ENCODE results near the gene USP32.

The USP32 gene

DNA sequence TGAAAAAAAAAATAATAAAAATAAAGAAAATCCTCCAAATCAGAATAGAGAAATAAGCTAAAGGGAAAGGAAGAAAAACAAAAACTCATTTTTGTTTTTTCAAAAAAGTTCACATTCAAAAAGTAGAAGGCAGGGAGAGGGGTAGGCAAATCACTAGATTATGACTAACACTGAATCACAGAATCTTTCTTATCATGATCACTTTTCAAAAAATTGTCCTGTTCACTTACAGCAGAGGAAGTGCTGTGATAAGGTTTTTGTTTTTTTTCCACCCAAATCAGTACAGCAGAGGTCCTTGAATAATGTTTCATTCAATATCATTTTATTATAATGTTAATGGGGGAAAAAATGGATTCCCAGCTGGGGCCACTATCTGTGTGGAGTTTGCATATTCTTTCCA is 135.8 kb downstream of the USP32 start:
- Histone ChIP-seq H3K79me2 (no peaks in the 10 kb centered on the region), H3K36me3 (ENCODE audit: control insufficient read depth, insufficient read depth, low read length) (no peaks in the 10 kb centered on the region), H3K9ac (no peak overlapping the region), H2AFZ (no peak overlapping the region), H3K4me2 (ENCODE audit: low read length) (no peak overlapping the region), H3K9me3 (ENCODE audit: control insufficient read depth, low read length) (no peaks in the 10 kb centered on the region), H3K27me3 (ENCODE audit: control insufficient read depth, insufficient read depth, low read length) (no peaks in the 10 kb centered on the region), H3K27ac (no peak overlapping the region), H3K4me1 (no peaks in the 10 kb centered on the region), H3K4me3 (ENCODE audit: low read depth, low read length) (no peak overlapping the region)
- TF ChIP-seq, protein P1, sequence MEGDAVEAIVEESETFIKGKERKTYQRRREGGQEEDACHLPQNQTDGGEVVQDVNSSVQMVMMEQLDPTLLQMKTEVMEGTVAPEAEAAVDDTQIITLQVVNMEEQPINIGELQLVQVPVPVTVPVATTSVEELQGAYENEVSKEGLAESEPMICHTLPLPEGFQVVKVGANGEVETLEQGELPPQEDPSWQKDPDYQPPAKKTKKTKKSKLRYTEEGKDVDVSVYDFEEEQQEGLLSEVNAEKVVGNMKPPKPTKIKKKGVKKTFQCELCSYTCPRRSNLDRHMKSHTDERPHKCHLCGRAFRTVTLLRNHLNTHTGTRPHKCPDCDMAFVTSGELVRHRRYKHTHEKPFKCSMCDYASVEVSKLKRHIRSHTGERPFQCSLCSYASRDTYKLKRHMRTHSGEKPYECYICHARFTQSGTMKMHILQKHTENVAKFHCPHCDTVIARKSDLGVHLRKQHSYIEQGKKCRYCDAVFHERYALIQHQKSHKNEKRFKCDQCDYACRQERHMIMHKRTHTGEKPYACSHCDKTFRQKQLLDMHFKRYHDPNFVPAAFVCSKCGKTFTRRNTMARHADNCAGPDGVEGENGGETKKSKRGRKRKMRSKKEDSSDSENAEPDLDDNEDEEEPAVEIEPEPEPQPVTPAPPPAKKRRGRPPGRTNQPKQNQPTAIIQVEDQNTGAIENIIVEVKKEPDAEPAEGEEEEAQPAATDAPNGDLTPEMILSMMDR (IDR thresholded peaks at IDR 0.05), result no peak

DNA sequence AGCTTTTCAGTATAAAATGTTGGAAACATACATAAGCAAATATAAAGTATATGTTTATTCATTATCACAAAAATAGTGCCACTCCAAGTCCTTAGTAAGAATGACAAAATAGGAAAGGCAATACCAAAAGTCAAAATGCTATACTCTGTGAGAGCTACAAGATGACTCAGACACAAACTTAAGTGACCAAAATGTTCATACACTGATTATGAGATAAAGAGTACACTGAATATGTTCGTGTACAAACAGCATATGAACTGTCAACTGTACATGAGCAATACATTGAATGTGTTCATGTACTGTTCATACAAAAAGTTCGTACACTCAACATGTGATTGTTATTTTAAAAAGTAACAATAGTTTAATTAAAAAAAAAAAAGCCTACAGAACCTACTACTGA is 138.9 kb downstream of the USP32 start:
- Histone ChIP-seq H2AFZ (no peak overlapping the region), H3K36me3 (ENCODE audit: control insufficient read depth, insufficient read depth, low read length) (no peaks in the 10 kb centered on the region), H3K9ac (no peak overlapping the region), H3K4me2 (ENCODE audit: low read length) (no peak overlapping the region), H3K4me3 (ENCODE audit: low read depth, low read length) (no peak overlapping the region), H3K79me2 (no peaks in the 10 kb centered on the region), H3K27ac (no peak overlapping the region), H3K27me3 (ENCODE audit: control insufficient read depth, insufficient read depth, low read length) (no peaks in the 10 kb centered on the region), H3K9me3 (ENCODE audit: control insufficient read depth, low read length) (no peaks in the 10 kb centered on the region), H3K4me1 (no peaks in the 10 kb centered on the region)
- TF ChIP-seq, protein P1 (IDR thresholded peaks at IDR 0.05), result no peak

DNA sequence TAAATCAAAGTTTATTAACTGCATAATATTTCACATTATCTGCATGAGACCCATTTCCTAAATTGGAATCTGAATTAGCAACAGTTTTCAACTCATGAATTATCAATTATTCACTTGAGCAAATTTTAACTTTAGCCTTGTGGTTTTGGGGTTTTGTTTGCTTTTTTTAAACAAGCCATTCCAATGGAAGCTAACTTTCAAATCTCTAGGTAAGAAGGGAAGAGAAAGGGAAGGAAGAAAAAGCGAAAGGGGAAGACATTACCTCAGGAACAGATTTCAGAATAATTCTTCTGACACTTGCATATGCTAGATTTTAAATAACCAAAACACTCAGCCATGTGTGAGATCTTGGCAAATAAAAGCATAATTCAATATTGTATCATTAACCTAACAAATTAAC is 139.5 kb downstream of the USP32 start:
- Histone ChIP-seq H3K4me2 (ENCODE audit: low read length) (no peak overlapping the region), H3K27ac (no peak overlapping the region), H3K4me1 (no peaks in the 10 kb centered on the region), H3K79me2 (no peaks in the 10 kb centered on the region), H2AFZ (no peak overlapping the region), H3K9ac (no peak overlapping the region), H3K4me3 (ENCODE audit: low read depth, low read length) (no peak overlapping the region), H3K27me3 (ENCODE audit: control insufficient read depth, insufficient read depth, low read length) (no peaks in the 10 kb centered on the region), H3K9me3 (ENCODE audit: control insufficient read depth, low read length) (no peaks in the 10 kb centered on the region), H3K36me3 (ENCODE audit: control insufficient read depth, insufficient read depth, low read length) (no peaks in the 10 kb centered on the region)
- TF ChIP-seq, protein P1 (IDR thresholded peaks at IDR 0.05), result no peak

DNA sequence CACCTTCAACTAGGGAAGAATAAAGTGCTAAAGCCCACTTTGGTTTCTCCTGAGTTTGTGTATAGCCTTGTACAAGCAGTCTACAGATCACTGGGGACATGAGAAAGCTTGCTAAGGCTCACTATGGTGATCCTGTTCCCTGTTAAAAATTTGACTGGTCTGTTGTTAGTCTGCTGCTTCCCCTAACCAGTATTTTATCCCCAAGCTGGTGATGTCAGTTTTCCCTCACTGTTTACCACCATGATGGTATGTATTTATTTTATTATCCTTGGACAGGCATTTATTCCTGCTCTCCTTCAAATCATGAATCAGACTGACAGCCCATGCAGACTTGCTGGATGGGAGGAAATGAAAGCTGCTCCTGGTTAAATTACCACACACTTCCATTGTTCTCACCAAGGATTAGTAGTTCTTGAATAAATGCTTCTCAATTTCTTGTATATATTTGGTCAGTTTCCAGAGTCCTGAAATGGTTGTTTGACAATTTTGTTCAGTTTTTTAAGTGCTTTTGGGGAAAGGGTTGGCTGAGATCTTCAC is 142.6 kb downstream of the USP32 start:
- Histone ChIP-seq H3K27ac (no peak overlapping the region), H2AFZ (no peak overlapping the region), H3K4me2 (ENCODE audit: low read length) (no peak overlapping the region), H3K9ac (no peak overlapping the region), H3K27me3 (ENCODE audit: control insufficient read depth, insufficient read depth, low read length) (no peaks in the 10 kb centered on the region), H3K79me2 (no peaks in the 10 kb centered on the region), H3K36me3 (ENCODE audit: control insufficient read depth, insufficient read depth, low read length) (no peaks in the 10 kb centered on the region), H3K4me1 (no peaks in the 10 kb centered on the region), H3K9me3 (ENCODE audit: control insufficient read depth, low read length) (no peaks in the 10 kb centered on the region), H3K4me3 (ENCODE audit: low read depth, low read length) (no peak overlapping the region)
- TF ChIP-seq, protein P1 (IDR thresholded peaks at IDR 0.05), result no peak

DNA sequence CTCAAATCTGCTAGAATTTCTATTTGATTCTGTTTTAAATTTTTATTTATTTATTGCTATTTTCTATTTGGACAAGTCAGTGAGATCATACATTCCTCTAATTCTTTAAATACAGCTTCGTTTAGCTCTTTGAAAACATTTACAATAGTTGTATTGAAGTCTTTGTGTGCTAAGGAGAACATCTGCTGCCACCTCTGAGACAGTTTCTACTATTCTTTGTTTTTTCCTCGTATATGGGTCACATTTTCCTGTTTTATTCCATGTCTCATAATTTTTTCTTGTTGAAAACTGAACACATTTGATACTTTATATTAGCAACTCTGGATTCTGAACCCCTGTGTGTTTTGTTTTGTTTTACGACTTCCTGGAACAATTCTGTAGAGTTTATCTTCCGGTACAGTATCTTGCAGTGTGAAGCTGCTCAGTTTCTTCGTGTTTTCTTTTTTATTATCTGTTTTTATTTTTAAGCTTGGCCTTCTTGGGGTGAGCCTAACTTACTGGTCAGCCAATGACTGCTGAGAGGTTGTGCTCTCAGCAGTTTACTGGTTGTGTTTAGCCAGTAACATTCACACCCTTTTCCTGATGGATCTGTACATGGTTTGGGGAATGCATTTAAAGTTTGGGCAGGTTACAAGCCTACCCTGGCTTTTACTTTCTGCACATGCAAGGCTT is 143.2 kb downstream of the USP32 start:
- no peaks in the 10 kb centered on the region for H3K4me1 ChIP-seq
- no peaks in the 10 kb centered on the region for H3K36me3 ChIP-seq (ENCODE audit: control insufficient read depth, insufficient read depth, low read length)
- H3K27me3 ChIP-seq (ENCODE audit: control insufficient read depth, insufficient read depth, low read length), result no peaks in the 10 kb centered on the region
- H3K9me3 ChIP-seq (ENCODE audit: control insufficient read depth, low read length), result no peaks in the 10 kb centered on the region
- TF ChIP-seq, protein P1 (IDR thresholded peaks at IDR 0.05), result no peak
- H3K79me2 ChIP-seq, result no peaks in the 10 kb centered on the region
- no peak overlapping the region for H3K9ac ChIP-seq
- no peak overlapping the region for H3K4me3 ChIP-seq (ENCODE audit: low read depth, low read length)
- no peak overlapping the region for H2AFZ ChIP-seq
- no peak overlapping the region for H3K4me2 ChIP-seq (ENCODE audit: low read length)
- H3K27ac ChIP-seq, result no peak overlapping the region

All from parathyroid adenoma (tissue), 2 donors.